ENCODE results near the gene ANKRD11.

ANKRD11 gene

DNA sequence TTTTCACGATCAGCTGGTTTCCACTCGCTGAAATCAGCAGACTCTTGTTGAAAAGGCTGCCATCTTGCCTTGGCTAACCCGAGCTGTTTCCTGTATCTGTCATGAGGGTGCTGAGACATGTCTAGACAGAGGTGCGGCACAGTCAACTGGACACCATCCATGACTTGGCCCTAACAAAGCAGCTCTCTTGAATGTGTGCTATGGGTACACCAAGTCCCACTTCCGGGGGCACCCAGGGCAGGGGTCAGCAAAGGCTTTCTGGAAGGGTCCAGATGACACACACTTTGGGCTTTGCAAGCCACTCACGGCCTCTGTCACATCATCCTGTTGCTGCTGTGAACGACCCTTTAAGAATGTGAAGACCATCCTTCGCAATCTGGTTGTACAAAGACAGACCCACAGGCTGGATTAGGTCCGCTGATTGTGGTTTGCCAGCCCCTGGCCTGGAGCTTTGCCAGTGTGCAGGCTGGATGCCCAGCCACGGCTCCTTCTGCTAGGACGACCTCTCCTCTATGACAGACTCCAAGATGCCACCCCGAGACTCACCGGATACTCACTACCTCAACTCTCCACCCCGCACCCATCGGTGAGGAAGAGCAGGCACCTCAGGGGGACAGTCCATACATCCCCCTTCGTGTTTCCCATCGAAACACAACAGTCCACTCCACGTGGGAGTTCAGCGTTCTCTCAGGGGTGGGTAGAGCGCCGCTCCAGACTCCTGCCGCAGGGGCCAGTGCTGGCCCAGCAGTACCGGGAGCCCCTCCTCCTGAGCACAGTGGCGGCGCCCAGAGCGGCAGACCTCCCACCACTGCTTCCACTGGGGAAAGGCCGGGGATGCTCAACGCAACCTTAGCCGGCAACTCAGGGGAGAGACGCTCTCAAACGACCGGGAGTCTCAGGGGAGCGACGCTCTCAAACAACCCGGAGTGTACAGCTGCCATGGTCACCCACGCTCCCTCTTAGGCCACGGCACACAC is 123.5 kb downstream of the ANKRD11 start:
- Histone ChIP-seq H3K4me3 (ENCODE audit: low read depth, low read length) (no peak overlapping the region), H3K4ac (ENCODE audit: low read depth, low read length) (peak overlapping the region; percentile 67), H3K9me3 (ENCODE audit: insufficient read depth, low read depth, low read length) (no peaks in the 10 kb centered on the region), H3K14ac (ENCODE audit: low read length) (no peak overlapping the region), H4K12ac (ENCODE audit: low read depth, low read length) (no peak overlapping the region), H2BK5ac (ENCODE audit: low read depth, low read length, poor library complexity) (no peak overlapping the region), H3K23ac (ENCODE audit: low read length) (no peak overlapping the region), H3K79me2 (ENCODE audit: control insufficient read depth, insufficient read depth, low read length, poor library complexity) (peaks cover 27% of the 10 kb centered on the region), H4K91ac (ENCODE audit: low read depth, low read length) (no peak overlapping the region), H3K18ac (ENCODE audit: low read length) (no peak overlapping the region), H2BK12ac (ENCODE audit: low read length) (no peak overlapping the region), H3K4me2 (ENCODE audit: low read length) (no peak overlapping the region), H4K8ac (ENCODE audit: low read depth, low read length) (no peak overlapping the region), H2AFZ (ENCODE audit: insufficient read depth, low read length, poor library complexity) (no peak overlapping the region), H3K27me3 (ENCODE audit: insufficient read depth, low read length) (no peaks in the 10 kb centered on the region), H3K36me3 (ENCODE audit: control insufficient read depth in 1 of 2, insufficient read depth in 2 of 2, low read length in 2 of 2) (peaks cover under 1 to 5% of the 10 kb centered on the region in 2 experiments), H3K27ac (ENCODE audit: low read depth, low read length) (no peak overlapping the region), H2AK5ac (ENCODE audit: low read length) (no peak overlapping the region), H3K79me1 (ENCODE audit: low read length) (peaks cover 7% of the 10 kb centered on the region), H3K4me1 (ENCODE audit: control insufficient read depth in 1 of 2, insufficient read depth in 2 of 2, low read length in 2 of 2) (peaks cover 26 to 45% of the 10 kb centered on the region in 2 experiments), H3K9ac (ENCODE audit: low read length) (no peak overlapping the region), H2BK120ac (ENCODE audit: insufficient read depth, low read length, poor library complexity) (no peak overlapping the region)
- no peak for DNase-seq
- no CpG with 5 or more reads among the region's 37 CpGs for WGBS (ENCODE audit: extremely low coverage, insufficient coverage, insufficient read length)

DNA sequence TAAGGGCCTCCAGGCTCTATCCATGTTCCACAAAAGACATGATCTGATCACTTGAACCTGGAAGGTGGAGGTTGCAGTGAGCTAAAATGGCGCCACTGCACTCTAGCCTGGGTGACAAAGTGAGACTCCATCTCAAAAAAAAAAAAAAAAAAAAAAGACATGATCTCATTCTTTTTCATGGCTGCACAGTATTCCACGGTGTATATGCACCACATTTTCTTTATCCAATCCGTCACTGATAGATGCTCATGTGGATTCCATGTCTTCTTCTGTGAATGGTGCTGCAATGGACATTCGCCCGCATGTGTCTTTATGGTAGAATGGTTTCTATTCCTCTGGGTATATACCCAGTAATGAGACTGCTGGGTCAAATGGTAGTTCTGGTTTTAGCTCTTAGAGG is 124.4 kb downstream of the ANKRD11 start:
- Histone ChIP-seq H3K9me3 (ENCODE audit: insufficient read depth, low read depth, low read length) (no peaks in the 10 kb centered on the region), H4K12ac (ENCODE audit: low read depth, low read length) (no peak overlapping the region), H3K4me3 (ENCODE audit: low read depth, low read length) (no peak overlapping the region), H3K27ac (ENCODE audit: low read depth, low read length) (no peak overlapping the region), H3K4ac (ENCODE audit: low read depth, low read length) (peak overlapping the region; percentile 65), H3K14ac (ENCODE audit: low read length) (no peak overlapping the region), H4K8ac (ENCODE audit: low read depth, low read length) (no peak overlapping the region), H3K79me1 (ENCODE audit: low read length) (peaks cover 7% of the 10 kb centered on the region), H3K9ac (ENCODE audit: low read length) (no peak overlapping the region), H3K79me2 (ENCODE audit: control insufficient read depth, insufficient read depth, low read length, poor library complexity) (peaks cover 32% of the 10 kb centered on the region), H2BK12ac (ENCODE audit: low read length) (no peak overlapping the region), H2BK120ac (ENCODE audit: insufficient read depth, low read length, poor library complexity) (no peak overlapping the region), H3K27me3 (ENCODE audit: insufficient read depth, low read length) (no peaks in the 10 kb centered on the region), H3K4me1 (ENCODE audit: control insufficient read depth in 1 of 2, insufficient read depth in 2 of 2, low read length in 2 of 2) (peaks cover 29 to 49% of the 10 kb centered on the region in 2 experiments), H3K4me2 (ENCODE audit: low read length) (no peak overlapping the region), H3K36me3 (ENCODE audit: control insufficient read depth in 1 of 2, insufficient read depth in 2 of 2, low read length in 2 of 2) (peaks cover 2 to 4% of the 10 kb centered on the region in 2 experiments), H2AK5ac (ENCODE audit: low read length) (no peak overlapping the region), H3K18ac (ENCODE audit: low read length) (no peak overlapping the region), H3K23ac (ENCODE audit: low read length) (no peak overlapping the region), H2AFZ (ENCODE audit: insufficient read depth, low read length, poor library complexity) (no peak overlapping the region), H4K91ac (ENCODE audit: low read depth, low read length) (no peak overlapping the region), H2BK5ac (ENCODE audit: low read depth, low read length, poor library complexity) (no peak overlapping the region)
- no peak for DNase-seq
- no CpG with 5 or more reads among the region's 5 CpGs for WGBS (ENCODE audit: extremely low coverage, insufficient coverage, insufficient read length)

DNA sequence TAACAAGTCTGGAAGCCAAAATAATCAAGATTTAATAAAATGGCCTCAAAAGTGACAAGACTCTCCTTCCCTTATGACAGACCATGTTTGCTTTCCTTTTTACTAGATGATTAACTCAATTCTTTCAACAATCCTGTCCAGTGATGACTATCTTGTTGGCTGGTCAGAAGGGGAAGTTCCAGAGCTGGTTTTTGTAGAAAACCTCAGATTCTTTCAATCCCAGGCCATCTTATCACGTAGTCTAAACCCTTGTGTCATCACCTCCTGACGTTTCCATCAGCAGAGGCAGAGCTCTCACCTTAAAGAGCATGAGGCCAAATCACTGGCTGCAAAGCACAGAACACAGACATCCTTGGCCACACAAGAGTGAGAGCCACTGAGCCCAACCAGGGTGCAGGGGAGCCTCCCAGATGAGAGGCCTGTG is 125.3 kb downstream of the ANKRD11 start:
- H3K27ac ChIP-seq (ENCODE audit: low read depth, low read length) = no peak overlapping the region
- H3K36me3 ChIP-seq (ENCODE audit: control insufficient read depth in 1 of 2, insufficient read depth in 2 of 2, low read length in 2 of 2) = peaks cover 3 to 10% of the 10 kb centered on the region in 2 experiments
- no peaks in the 10 kb centered on the region for H3K27me3 ChIP-seq (ENCODE audit: insufficient read depth, low read length)
- no peak overlapping the region for H3K9ac ChIP-seq (ENCODE audit: low read length)
- peaks cover 33% of the 10 kb centered on the region for H3K79me2 ChIP-seq (ENCODE audit: control insufficient read depth, insufficient read depth, low read length, poor library complexity)
- no peak overlapping the region for H3K14ac ChIP-seq (ENCODE audit: low read length)
- no peak overlapping the region for H4K8ac ChIP-seq (ENCODE audit: low read depth, low read length)
- no peak overlapping the region for H4K12ac ChIP-seq (ENCODE audit: low read depth, low read length)
- no peak overlapping the region for H2BK120ac ChIP-seq (ENCODE audit: insufficient read depth, low read length, poor library complexity)
- H2BK5ac ChIP-seq (ENCODE audit: low read depth, low read length, poor library complexity) = no peak overlapping the region
- H4K91ac ChIP-seq (ENCODE audit: low read depth, low read length) = no peak overlapping the region
- no peak overlapping the region for H2AFZ ChIP-seq (ENCODE audit: insufficient read depth, low read length, poor library complexity)
- H3K18ac ChIP-seq (ENCODE audit: low read length) = no peak overlapping the region
- no peak overlapping the region for H3K4me3 ChIP-seq (ENCODE audit: low read depth, low read length)
- no peak overlapping the region for H3K23ac ChIP-seq (ENCODE audit: low read length)
- WGBS (ENCODE audit: extremely low coverage, insufficient coverage, insufficient read length) = no CpG with 5 or more reads among the region's 2 CpGs
- no peaks in the 10 kb centered on the region for H3K9me3 ChIP-seq (ENCODE audit: insufficient read depth, low read depth, low read length)
- H3K79me1 ChIP-seq (ENCODE audit: low read length) = peaks cover 7% of the 10 kb centered on the region
- no peak overlapping the region for H2BK12ac ChIP-seq (ENCODE audit: low read length)
- H3K4me1 ChIP-seq (ENCODE audit: control insufficient read depth in 1 of 2, insufficient read depth in 2 of 2, low read length in 2 of 2) = peaks cover 22 to 40% of the 10 kb centered on the region in 2 experiments
- H3K4me2 ChIP-seq (ENCODE audit: low read length) = no peak overlapping the region
- no peak overlapping the region for H2AK5ac ChIP-seq (ENCODE audit: low read length)
- DNase-seq = peak; percentile 57 to 88
- H3K4ac ChIP-seq (ENCODE audit: low read depth, low read length) = no peak overlapping the region

DNA sequence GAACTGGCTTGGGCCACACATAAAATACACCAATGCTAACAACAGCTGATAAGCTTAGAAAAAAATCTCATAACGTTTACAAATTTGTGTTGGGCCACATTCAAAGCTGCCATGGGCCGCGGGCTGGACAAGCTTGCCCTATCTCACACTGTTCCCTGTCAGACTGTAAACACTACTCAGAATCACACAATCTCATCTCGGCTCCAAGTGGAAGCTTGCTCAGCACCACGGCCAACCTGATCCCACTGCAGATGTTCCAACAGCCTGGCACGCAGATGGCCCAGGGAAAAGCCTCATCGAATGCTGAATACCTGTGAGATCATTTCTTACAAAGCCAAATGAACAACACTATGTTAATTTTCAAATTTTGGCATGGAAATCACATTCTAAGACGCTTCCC is 125.8 kb downstream of the ANKRD11 start:
- peaks cover 18 to 36% of the 10 kb centered on the region in 2 experiments for H3K4me1 ChIP-seq (ENCODE audit: control insufficient read depth in 1 of 2, insufficient read depth in 2 of 2, low read length in 2 of 2)
- H3K9ac ChIP-seq (ENCODE audit: low read length) = no peak overlapping the region
- DNase-seq = no peak
- H3K4ac ChIP-seq (ENCODE audit: low read depth, low read length) = peak overlapping the region; percentile 3
- no peak overlapping the region for H2BK120ac ChIP-seq (ENCODE audit: insufficient read depth, low read length, poor library complexity)
- H2AK5ac ChIP-seq (ENCODE audit: low read length) = no peak overlapping the region
- no peak overlapping the region for H4K91ac ChIP-seq (ENCODE audit: low read depth, low read length)
- peaks cover 33% of the 10 kb centered on the region for H3K79me2 ChIP-seq (ENCODE audit: control insufficient read depth, insufficient read depth, low read length, poor library complexity)
- peaks cover 7% of the 10 kb centered on the region for H3K79me1 ChIP-seq (ENCODE audit: low read length)
- H2BK12ac ChIP-seq (ENCODE audit: low read length) = no peak overlapping the region
- H3K27me3 ChIP-seq (ENCODE audit: insufficient read depth, low read length) = no peaks in the 10 kb centered on the region
- no peak overlapping the region for H3K23ac ChIP-seq (ENCODE audit: low read length)
- H4K8ac ChIP-seq (ENCODE audit: low read depth, low read length) = no peak overlapping the region
- H3K27ac ChIP-seq (ENCODE audit: low read depth, low read length) = no peak overlapping the region
- H3K14ac ChIP-seq (ENCODE audit: low read length) = no peak overlapping the region
- no peak overlapping the region for H2BK5ac ChIP-seq (ENCODE audit: low read depth, low read length, poor library complexity)
- no CpG with 5 or more reads among the region's 8 CpGs for WGBS (ENCODE audit: extremely low coverage, insufficient coverage, insufficient read length)
- H4K12ac ChIP-seq (ENCODE audit: low read depth, low read length) = no peak overlapping the region
- no peak overlapping the region for H3K18ac ChIP-seq (ENCODE audit: low read length)
- H3K9me3 ChIP-seq (ENCODE audit: insufficient read depth, low read depth, low read length) = no peaks in the 10 kb centered on the region
- H3K4me3 ChIP-seq (ENCODE audit: low read depth, low read length) = no peak overlapping the region
- H3K4me2 ChIP-seq (ENCODE audit: low read length) = no peak overlapping the region
- H3K36me3 ChIP-seq (ENCODE audit: control insufficient read depth in 1 of 2, insufficient read depth in 2 of 2, low read length in 2 of 2) = peaks cover 3 to 10% of the 10 kb centered on the region in 2 experiments
- no peak overlapping the region for H2AFZ ChIP-seq (ENCODE audit: insufficient read depth, low read length, poor library complexity)

Measured in trophoblast cell (in vitro differentiated cells and primary cell).